ENCODE results near the gene SCARF2.
"Not testable (repeated sequence)": the region's sequence is repeated elsewhere in the genome, so short reads cannot be mapped to it uniquely, and the experiment has no call there.

SCARF2 gene

GRCh38 chr22:20425566-20426258, 11.9 kb downstream of the SCARF2 start:
- peak; percentile 48 for DNase-seq

GRCh38 chr22:20424932-20425565, 12.6 kb downstream of the SCARF2 start:
- DNase-seq = peak; percentile 79

- no peak for DNase-seq
These were observed 13.1 kb downstream of the SCARF2 start for GRCh38 chr22:20424568-20424931.

- peak; percentile 60 for DNase-seq
These were observed 13.6 kb downstream of the SCARF2 start for GRCh38 chr22:20423906-20424551.

- DNase-seq = no peak
These were observed 14.4 kb downstream of the SCARF2 start for GRCh38 chr22:20423008-20423905.

- DNase-seq = peak; percentile 42
These were observed 15.2 kb downstream of the SCARF2 start for GRCh38 chr22:20422271-20423007.

- no peak for DNase-seq
These were observed 16.1 kb downstream of the SCARF2 start for GRCh38 chr22:20421507-20421874.

GRCh38 chr22:20420157-20420842, 17.3 kb downstream of the SCARF2 start:
- no peak for DNase-seq

- no peak for DNase-seq
These were observed 18.0 kb downstream of the SCARF2 start for GRCh38 chr22:20419664-20419951.

GRCh38 chr22:20418211-20418788, 19.3 kb downstream of the SCARF2 start:
- peak; percentile 94 for DNase-seq

GRCh38 chr22:20415699-20416098, 21.9 kb downstream of the SCARF2 start:
- not testable (repeated sequence) for DNase-seq

- DNase-seq = not testable (repeated sequence)
These were observed 22.4 kb downstream of the SCARF2 start for GRCh38 chr22:20415241-20415640.

GRCh38 chr22:20414450-20414849, 23.2 kb downstream of the SCARF2 start:
- no peak for DNase-seq

- no peak for DNase-seq
These were observed 23.6 kb downstream of the SCARF2 start for GRCh38 chr22:20414059-20414440.

- no peak for DNase-seq
These were observed 24.2 kb downstream of the SCARF2 start for GRCh38 chr22:20413217-20414058.

GRCh38 chr22:20412474-20413216, 25.0 kb downstream of the SCARF2 start:
- no peak for DNase-seq

GRCh38 chr22:20409385-20409784, 28.2 kb downstream of the SCARF2 start:
- DNase-seq = not testable (repeated sequence)

GRCh38 chr22:20408891-20409290, 28.7 kb downstream of the SCARF2 start:
- DNase-seq = no peak

GRCh38 chr22:20407829-20408228, 29.8 kb downstream of the SCARF2 start:
- no peak for DNase-seq
